ENCODE results near the gene SPP1.

DNA sequence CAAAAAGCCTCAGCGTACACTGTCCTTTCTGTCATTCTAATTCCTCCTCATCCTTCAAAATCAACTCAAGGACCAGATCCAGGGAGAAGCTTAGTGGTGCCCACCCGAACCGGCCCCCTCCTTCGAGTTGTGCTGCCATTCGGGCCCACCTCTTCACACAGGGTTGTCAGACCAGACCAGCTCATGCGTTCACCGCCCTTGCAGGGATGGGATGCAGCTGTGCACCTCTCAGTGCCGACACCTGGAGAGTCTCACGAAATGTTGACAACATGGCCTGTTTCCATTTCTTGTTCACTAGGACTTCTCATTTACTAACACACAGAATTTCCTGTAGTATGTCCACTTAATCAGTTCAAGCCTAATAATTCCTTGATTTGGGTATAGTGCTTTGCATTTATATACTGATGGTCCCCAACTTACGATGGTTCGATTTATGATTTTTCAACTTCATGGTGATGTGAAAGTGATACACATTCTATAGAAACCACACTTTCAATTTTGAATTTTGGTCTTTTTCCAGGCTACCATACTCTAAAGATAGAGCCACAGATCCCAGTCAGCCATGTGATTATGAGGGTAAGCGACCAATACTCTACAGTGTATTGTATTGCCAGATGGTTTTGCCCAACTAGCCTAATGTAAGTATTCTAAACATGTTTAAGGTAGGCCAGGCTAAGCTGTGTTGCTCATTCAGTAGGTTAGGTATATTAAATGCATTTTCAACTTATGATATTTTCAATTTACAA lies 55.2 kb downstream of the SPP1 start:
- no peak for TF ChIP-seq ELF4 (CRISPR knock-in tag; IDR thresholded peaks at IDR 0.05)
- TF ChIP-seq ZC3H8 (IDR thresholded peaks at IDR 0.05): no peak
- TF ChIP-seq POLR2AphosphoS5 (IDR thresholded peaks at IDR 0.05; ENCODE audit: control insufficient read depth, insufficient read depth, low read depth, low read length): no peak
- no peak for TF ChIP-seq ZNF639 (CRISPR knock-in tag; conservative IDR thresholded peaks at IDR 0.05 in 1 of 2, IDR thresholded peaks at IDR 0.05 in 1 of 2)
- TF ChIP-seq, protein P1, sequence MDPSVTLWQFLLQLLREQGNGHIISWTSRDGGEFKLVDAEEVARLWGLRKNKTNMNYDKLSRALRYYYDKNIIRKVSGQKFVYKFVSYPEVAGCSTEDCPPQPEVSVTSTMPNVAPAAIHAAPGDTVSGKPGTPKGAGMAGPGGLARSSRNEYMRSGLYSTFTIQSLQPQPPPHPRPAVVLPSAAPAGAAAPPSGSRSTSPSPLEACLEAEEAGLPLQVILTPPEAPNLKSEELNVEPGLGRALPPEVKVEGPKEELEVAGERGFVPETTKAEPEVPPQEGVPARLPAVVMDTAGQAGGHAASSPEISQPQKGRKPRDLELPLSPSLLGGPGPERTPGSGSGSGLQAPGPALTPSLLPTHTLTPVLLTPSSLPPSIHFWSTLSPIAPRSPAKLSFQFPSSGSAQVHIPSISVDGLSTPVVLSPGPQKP (CRISPR knock-in tag; IDR thresholded peaks at IDR 0.05): no peak
- TF ChIP-seq USF2 (CRISPR knock-in tag; IDR thresholded peaks at IDR 0.05): no peak
- TF ChIP-seq EZH2 (IDR thresholded peaks at IDR 0.05; ENCODE audit: borderline replicate concordance, low read depth, low read length): no peak
- TF ChIP-seq, protein P2, sequence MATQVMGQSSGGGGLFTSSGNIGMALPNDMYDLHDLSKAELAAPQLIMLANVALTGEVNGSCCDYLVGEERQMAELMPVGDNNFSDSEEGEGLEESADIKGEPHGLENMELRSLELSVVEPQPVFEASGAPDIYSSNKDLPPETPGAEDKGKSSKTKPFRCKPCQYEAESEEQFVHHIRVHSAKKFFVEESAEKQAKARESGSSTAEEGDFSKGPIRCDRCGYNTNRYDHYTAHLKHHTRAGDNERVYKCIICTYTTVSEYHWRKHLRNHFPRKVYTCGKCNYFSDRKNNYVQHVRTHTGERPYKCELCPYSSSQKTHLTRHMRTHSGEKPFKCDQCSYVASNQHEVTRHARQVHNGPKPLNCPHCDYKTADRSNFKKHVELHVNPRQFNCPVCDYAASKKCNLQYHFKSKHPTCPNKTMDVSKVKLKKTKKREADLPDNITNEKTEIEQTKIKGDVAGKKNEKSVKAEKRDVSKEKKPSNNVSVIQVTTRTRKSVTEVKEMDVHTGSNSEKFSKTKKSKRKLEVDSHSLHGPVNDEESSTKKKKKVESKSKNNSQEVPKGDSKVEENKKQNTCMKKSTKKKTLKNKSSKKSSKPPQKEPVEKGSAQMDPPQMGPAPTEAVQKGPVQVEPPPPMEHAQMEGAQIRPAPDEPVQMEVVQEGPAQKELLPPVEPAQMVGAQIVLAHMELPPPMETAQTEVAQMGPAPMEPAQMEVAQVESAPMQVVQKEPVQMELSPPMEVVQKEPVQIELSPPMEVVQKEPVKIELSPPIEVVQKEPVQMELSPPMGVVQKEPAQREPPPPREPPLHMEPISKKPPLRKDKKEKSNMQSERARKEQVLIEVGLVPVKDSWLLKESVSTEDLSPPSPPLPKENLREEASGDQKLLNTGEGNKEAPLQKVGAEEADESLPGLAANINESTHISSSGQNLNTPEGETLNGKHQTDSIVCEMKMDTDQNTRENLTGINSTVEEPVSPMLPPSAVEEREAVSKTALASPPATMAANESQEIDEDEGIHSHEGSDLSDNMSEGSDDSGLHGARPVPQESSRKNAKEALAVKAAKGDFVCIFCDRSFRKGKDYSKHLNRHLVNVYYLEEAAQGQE (IDR thresholded peaks at IDR 0.05; ENCODE audit: borderline replicate concordance): no peak
- TF ChIP-seq, protein P2 (CRISPR knock-in tag; IDR thresholded peaks at IDR 0.05; ENCODE audit: low read depth): no peak
- TF ChIP-seq CTCF (IDR thresholded peaks at IDR 0.05 in 2 of 3, conservative IDR thresholded peaks at IDR 0.05 in 1 of 3; ENCODE audit: insufficient read depth in 2 of 3, low read depth in 1 of 3, low read length in 3 of 3): no peak
- no peak for TF ChIP-seq ZBTB7A (IDR thresholded peaks at IDR 0.05; ENCODE audit: borderline replicate concordance, control insufficient read depth, low read depth, low read length)
- no peak for TF ChIP-seq ZNF121 (CRISPR knock-in tag; conservative IDR thresholded peaks at IDR 0.05)
- TF ChIP-seq KDM1A (IDR thresholded peaks at IDR 0.05): no peak

Measured in K562 (cell line).